Measurements from ENCODE around the gene DYNLT5. TPM values are rescaled to one million over a fixed set of nuclear protein-coding genes. Genes with fewer than 3 reads are reported as not detected.
A peak's percentile ranks its signal among the peaks of the same experiment; 100 is the strongest.

The DYNLT5 gene
- total and polyA plus RNA-seq, 5 donors from 2014 or later, result not detected

DNA sequence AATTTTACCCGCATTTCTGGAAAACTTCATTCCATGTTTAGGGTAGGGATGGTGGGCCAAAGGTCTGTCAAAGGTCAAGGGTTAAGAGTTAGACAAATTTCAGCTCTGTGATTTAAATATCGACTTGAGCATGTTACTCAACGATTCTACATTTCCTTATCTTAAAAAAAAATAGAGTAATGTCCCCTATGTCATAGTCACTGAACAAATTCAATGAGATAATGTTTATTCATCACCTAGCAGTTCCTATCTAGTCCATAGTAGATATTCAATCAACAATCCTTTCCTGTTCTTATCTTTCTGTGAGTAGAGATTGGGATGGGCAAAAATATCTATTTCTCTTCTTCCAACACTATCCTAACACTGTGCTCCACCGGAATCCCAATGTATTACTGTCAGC, 1.1 kb upstream of the DYNLT5 start:
- Mint-ChIP-seq H3K4me3 (no peak overlapping the region), H3K36me3 (no peaks in the 10 kb centered on the region), H3K27ac (no peak overlapping the region), H3K27me3 (peaks cover 72% of the 10 kb centered on the region), H3K4me1 (peaks cover 0 to 14% (median 2%) of the 10 kb centered on the region in 4 donors), H3K9me3 (peaks cover 0 to 3% (median 0%) of the 10 kb centered on the region in 7 donors)
- ATAC-seq (ENCODE audit: low read depth in 2 of 2), result no peak
- Histone ChIP-seq H3K4me1 (ENCODE audit: control insufficient read depth, insufficient read depth, low read length, poor library complexity, severe bottlenecking) (peaks cover 8% of the 10 kb centered on the region), H3K27ac (ENCODE audit: insufficient read depth, low read length, poor library complexity, severe bottlenecking) (no peak overlapping the region), H3K36me3 (ENCODE audit: control insufficient read depth, insufficient read depth, low read length) (no peaks in the 10 kb centered on the region), H3K27me3 (ENCODE audit: control insufficient read depth, insufficient read depth, low read length) (peaks cover 45% of the 10 kb centered on the region), H3K9me3 (ENCODE audit: control insufficient read depth in 2 of 2, low read length in 2 of 2) (no peaks in the 10 kb centered on the region), H3K4me3 (ENCODE audit: low read depth, low read length) (no peak overlapping the region)
- no peak for DNase-seq

DNA sequence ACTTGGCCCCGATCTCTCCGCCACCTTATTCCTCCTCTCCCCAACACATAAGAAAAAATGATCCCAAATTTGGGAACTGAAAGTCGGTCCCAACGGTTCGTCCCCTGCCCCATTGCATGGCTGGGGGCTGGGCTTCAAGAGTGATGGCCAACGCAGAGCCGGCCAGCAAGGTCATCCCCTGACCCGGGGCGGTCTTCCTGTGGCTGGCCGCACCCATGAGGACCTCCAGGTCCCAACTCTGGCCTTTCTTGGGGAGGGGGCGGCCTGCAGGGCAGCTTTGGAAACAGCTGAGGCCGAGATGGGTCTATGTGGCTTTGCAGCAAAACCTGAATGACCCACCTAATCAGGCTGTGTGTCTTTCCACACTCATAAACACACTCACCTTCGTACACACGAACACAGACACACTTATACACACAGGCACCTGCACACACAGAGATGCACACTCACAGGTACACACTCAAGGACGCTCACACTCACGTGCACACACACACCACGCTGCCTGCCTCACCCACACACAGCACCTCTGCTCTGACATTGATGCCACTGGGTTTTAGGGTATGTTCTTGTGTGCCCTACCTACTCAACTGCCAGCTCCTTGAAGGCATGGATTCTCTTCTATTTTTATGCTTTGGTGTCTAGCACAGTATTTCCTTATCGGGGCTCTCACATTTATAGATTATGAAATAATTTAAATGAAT, 562 bp downstream of the DYNLT5 start:
- peaks cover 69% of the 10 kb centered on the region for H3K27me3 Mint-ChIP-seq
- Histone ChIP-seq H3K9me3 (ENCODE audit: control insufficient read depth in 2 of 2, low read length in 2 of 2) (no peaks in the 10 kb centered on the region), H3K27me3 (ENCODE audit: control insufficient read depth, insufficient read depth, low read length) (peaks cover 45% of the 10 kb centered on the region), H3K4me3 (ENCODE audit: low read depth, low read length) (no peak overlapping the region), H3K36me3 (ENCODE audit: control insufficient read depth, insufficient read depth, low read length) (no peaks in the 10 kb centered on the region), H3K27ac (ENCODE audit: insufficient read depth, low read length, poor library complexity, severe bottlenecking) (no peak overlapping the region), H3K4me1 (ENCODE audit: control insufficient read depth, insufficient read depth, low read length, poor library complexity, severe bottlenecking) (peaks cover 8% of the 10 kb centered on the region)
- no peak overlapping the region for H3K27ac Mint-ChIP-seq
- peak overlapping the region in 2 of 4 donors; percentile 20 to 39 for H3K4me3 Mint-ChIP-seq
- DNase-seq (no peak), ATAC-seq (ENCODE audit: low read depth in 2 of 2) (no peak)
- peaks cover 0 to 14% (median 2%) of the 10 kb centered on the region in 4 donors for H3K4me1 Mint-ChIP-seq
- no peaks in the 10 kb centered on the region for H3K36me3 Mint-ChIP-seq
- peaks cover 0 to 3% (median 0%) of the 10 kb centered on the region in 7 donors for H3K9me3 Mint-ChIP-seq

DNA sequence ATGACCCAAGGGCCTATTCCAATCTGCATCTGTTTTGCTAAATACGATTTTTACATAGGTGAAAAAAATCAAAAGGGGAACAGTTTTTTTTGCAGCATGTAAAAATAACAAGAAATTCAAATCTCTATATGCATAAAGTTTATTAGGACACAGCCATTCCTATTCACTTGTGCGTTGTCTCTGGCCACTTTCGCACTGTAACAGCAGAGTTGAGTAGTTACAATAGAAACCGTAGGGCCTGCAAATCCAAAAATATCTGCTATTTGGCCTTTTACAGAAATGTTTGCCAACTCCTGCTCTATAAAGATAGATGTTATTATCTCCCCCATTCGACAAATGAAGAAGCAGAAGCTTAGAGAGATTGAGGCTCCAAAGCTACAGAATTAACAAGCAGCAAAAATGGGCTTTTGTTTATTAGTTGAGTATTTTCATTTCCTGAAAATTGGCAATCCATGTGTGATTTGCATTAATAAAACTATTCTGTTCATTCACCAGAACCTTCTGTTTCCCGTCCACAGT, 5.5 kb downstream of the DYNLT5 start:
- Histone ChIP-seq H3K9me3 (ENCODE audit: control insufficient read depth in 2 of 2, low read length in 2 of 2) (no peaks in the 10 kb centered on the region), H3K36me3 (ENCODE audit: control insufficient read depth, insufficient read depth, low read length) (no peaks in the 10 kb centered on the region), H3K4me1 (ENCODE audit: control insufficient read depth, insufficient read depth, low read length, poor library complexity, severe bottlenecking) (no peaks in the 10 kb centered on the region), H3K27ac (ENCODE audit: insufficient read depth, low read length, poor library complexity, severe bottlenecking) (no peak overlapping the region), H3K27me3 (ENCODE audit: control insufficient read depth, insufficient read depth, low read length) (peaks cover 23% of the 10 kb centered on the region), H3K4me3 (ENCODE audit: low read depth, low read length) (no peak overlapping the region)
- ATAC-seq (ENCODE audit: low read depth in 2 of 2), result no peak
- DNase-seq, result no peak
- Mint-ChIP-seq H3K4me3 (no peak overlapping the region), H3K27me3 (peaks cover 36% of the 10 kb centered on the region), H3K4me1 (peaks cover 0 to 3% (median 2%) of the 10 kb centered on the region in 4 donors), H3K36me3 (no peaks in the 10 kb centered on the region), H3K9me3 (peaks cover 0 to 3% (median 0%) of the 10 kb centered on the region in 7 donors), H3K27ac (no peak overlapping the region)

DNA sequence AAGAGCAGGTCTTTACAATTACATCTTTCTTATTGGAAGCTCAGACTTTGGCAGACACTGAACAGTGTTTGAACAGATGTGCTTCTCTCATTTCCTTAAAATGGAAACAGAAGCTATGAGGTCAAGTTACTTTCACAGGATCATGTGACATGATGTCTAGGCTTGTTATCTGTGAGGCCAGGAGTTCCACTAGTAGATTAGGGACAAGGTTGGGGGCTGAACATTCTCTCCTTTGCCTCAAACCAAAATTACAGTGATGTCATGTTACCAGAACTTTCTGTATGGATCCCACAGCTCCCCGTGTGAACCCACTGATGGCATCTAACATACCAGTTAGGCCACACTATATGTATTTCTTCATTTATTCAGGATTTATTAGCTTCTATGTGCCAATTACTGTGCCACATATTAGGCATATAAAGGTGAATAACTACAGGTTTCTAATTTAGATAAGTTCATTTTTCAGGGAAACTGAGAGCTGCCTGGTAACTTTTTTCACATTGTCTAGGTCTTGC, 6.0 kb downstream of the DYNLT5 start:
- ATAC-seq (ENCODE audit: low read depth in 2 of 2) (no peak), DNase-seq (no peak)
- H3K9me3 Mint-ChIP-seq, result no peaks in the 10 kb centered on the region
- H3K27ac Mint-ChIP-seq, result no peak overlapping the region
- peaks cover 18% of the 10 kb centered on the region for H3K27me3 ChIP-seq (ENCODE audit: control insufficient read depth, insufficient read depth, low read length)
- no peaks in the 10 kb centered on the region for H3K4me1 ChIP-seq (ENCODE audit: control insufficient read depth, insufficient read depth, low read length, poor library complexity, severe bottlenecking)
- H3K36me3 ChIP-seq (ENCODE audit: control insufficient read depth, insufficient read depth, low read length), result no peaks in the 10 kb centered on the region
- no peaks in the 10 kb centered on the region for H3K36me3 Mint-ChIP-seq
- H3K4me3 Mint-ChIP-seq, result no peak overlapping the region
- H3K9me3 ChIP-seq (ENCODE audit: control insufficient read depth in 2 of 2, low read length in 2 of 2), result no peaks in the 10 kb centered on the region
- no peak overlapping the region for H3K27ac ChIP-seq (ENCODE audit: insufficient read depth, low read length, poor library complexity, severe bottlenecking)
- H3K4me1 Mint-ChIP-seq, result no peaks in the 10 kb centered on the region
- H3K4me3 ChIP-seq (ENCODE audit: low read depth, low read length), result no peak overlapping the region
- H3K27me3 Mint-ChIP-seq, result peaks cover 32% of the 10 kb centered on the region

DNA sequence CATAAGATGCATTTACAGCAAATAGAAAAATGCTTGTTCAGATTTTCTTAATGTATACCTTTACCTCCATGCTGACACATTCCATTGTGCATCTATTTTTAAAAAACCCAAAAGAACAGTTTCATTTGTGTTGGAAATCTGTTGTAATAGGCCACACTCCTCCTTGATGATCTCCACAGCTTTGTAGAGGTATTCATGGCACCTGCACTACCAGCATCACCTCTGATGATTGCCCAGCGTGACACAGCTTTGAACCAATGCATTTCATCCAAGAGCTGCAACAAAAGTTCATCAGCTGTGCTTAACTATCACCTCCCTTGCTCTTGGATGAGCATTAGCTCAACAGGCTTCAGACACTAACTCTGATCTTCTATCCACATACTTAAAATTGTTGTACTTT, 8.2 kb downstream of the DYNLT5 start:
- Histone ChIP-seq H3K27me3 (ENCODE audit: control insufficient read depth, insufficient read depth, low read length) (peaks cover 10% of the 10 kb centered on the region), H3K9me3 (ENCODE audit: control insufficient read depth in 2 of 2, low read length in 2 of 2) (no peaks in the 10 kb centered on the region), H3K4me3 (ENCODE audit: low read depth, low read length) (no peak overlapping the region), H3K36me3 (ENCODE audit: control insufficient read depth, insufficient read depth, low read length) (no peaks in the 10 kb centered on the region), H3K4me1 (ENCODE audit: control insufficient read depth, insufficient read depth, low read length, poor library complexity, severe bottlenecking) (no peaks in the 10 kb centered on the region), H3K27ac (ENCODE audit: insufficient read depth, low read length, poor library complexity, severe bottlenecking) (no peak overlapping the region)
- Mint-ChIP-seq H3K9me3 (no peaks in the 10 kb centered on the region), H3K4me3 (no peak overlapping the region), H3K27ac (no peak overlapping the region), H3K4me1 (peaks cover 0 to 4% (median 0%) of the 10 kb centered on the region in 4 donors), H3K36me3 (no peaks in the 10 kb centered on the region), H3K27me3 (peaks cover 14% of the 10 kb centered on the region)
- DNase-seq (no peak), ATAC-seq (ENCODE audit: low read depth in 2 of 2) (no peak)

DNA sequence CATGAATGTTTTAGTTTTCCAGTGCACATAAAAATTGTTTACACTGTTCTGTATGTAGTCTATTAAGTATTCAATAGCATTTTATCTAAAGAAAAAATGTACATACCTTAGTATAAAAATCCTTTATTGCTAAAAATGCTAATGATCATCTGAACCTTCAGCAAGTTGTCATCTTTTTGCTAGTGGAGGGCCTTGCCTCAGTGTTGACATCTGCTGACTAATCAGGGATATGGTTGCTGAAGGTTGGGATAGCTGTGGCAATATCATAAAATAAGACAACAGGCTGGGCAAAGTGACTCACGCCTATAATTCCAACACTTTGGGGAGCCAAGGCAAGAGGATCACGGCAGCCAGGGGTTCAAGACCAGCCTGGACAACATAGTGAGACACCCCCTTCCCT, 9.0 kb downstream of the DYNLT5 start:
- no peaks in the 10 kb centered on the region for H3K4me1 ChIP-seq (ENCODE audit: control insufficient read depth, insufficient read depth, low read length, poor library complexity, severe bottlenecking)
- DNase-seq (no peak), ATAC-seq (ENCODE audit: low read depth in 2 of 2) (no peak)
- H3K27me3 ChIP-seq (ENCODE audit: control insufficient read depth, insufficient read depth, low read length), result peaks cover 7% of the 10 kb centered on the region
- H3K27me3 Mint-ChIP-seq, result peaks cover 12% of the 10 kb centered on the region
- no peak overlapping the region for H3K4me3 Mint-ChIP-seq
- H3K4me1 Mint-ChIP-seq, result peaks cover 0 to 4% (median 0%) of the 10 kb centered on the region in 4 donors
- peak overlapping the region in 1 of 3 donors; percentile 52 for H3K27ac Mint-ChIP-seq
- H3K4me3 ChIP-seq (ENCODE audit: low read depth, low read length), result no peak overlapping the region
- no peaks in the 10 kb centered on the region for H3K36me3 ChIP-seq (ENCODE audit: control insufficient read depth, insufficient read depth, low read length)
- no peaks in the 10 kb centered on the region for H3K9me3 Mint-ChIP-seq
- H3K27ac ChIP-seq (ENCODE audit: insufficient read depth, low read length, poor library complexity, severe bottlenecking), result no peak overlapping the region
- H3K9me3 ChIP-seq (ENCODE audit: control insufficient read depth in 2 of 2, low read length in 2 of 2), result no peaks in the 10 kb centered on the region
- H3K36me3 Mint-ChIP-seq, result no peaks in the 10 kb centered on the region

DNA sequence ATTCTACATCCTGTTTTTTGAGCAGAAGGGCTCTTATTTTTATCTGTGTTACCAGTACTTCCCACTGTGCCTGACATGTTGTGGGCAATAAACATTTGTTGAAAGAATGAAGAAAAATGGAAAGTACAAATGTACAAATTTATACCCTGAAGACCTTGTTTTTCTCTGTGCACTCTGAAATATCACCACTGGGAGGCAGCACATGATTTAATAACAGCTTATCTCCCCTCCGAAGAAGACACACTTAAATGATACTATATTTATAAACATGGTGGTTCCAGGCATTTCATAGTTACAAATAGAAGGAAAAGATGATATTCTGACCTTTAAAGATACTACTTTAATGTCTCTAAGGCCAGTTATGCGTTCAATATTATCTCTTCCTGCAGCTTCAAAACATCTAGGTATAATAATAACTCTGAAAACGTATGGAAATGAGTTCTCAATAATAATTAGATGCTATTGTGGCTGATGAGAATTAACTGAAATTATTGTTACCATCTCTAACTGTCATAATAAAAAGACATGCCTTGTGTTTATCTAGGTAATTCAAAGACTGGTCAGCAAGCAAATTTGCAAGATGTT, 12.8 kb downstream of the DYNLT5 start:
- Histone ChIP-seq H3K4me1 (ENCODE audit: control insufficient read depth, insufficient read depth, low read length, poor library complexity, severe bottlenecking) (peaks cover 14% of the 10 kb centered on the region), H3K27ac (ENCODE audit: insufficient read depth, low read length, poor library complexity, severe bottlenecking) (no peak overlapping the region), H3K9me3 (ENCODE audit: control insufficient read depth in 2 of 2, low read length in 2 of 2) (no peaks in the 10 kb centered on the region), H3K27me3 (ENCODE audit: control insufficient read depth, insufficient read depth, low read length) (no peaks in the 10 kb centered on the region), H3K36me3 (ENCODE audit: control insufficient read depth, insufficient read depth, low read length) (no peaks in the 10 kb centered on the region), H3K4me3 (ENCODE audit: low read depth, low read length) (no peak overlapping the region)
- Mint-ChIP-seq H3K4me1 (peaks cover 6 to 20% (median 15%) of the 10 kb centered on the region in 4 donors), H3K27me3 (peaks cover under 1% of the 10 kb centered on the region), H3K27ac (no peak overlapping the region), H3K36me3 (no peaks in the 10 kb centered on the region), H3K4me3 (no peak overlapping the region), H3K9me3 (no peaks in the 10 kb centered on the region)
- DNase-seq, result peak; percentile 21 to 75 (median 57)
- ATAC-seq (ENCODE audit: low read depth in 2 of 2), result peak in 1 of 2 donors; percentile 63
